ENCODE results near the gene CADM1.

GRCh38 chr11:115128226-115128625 is 376.0 kb downstream of the CADM1 start:
- no peak for TF ChIP-seq CTCF (IDR thresholded peaks at IDR 0.05)
- no peak for TF ChIP-seq POLR2A (IDR thresholded peaks at IDR 0.05)
